GM06990 (cell line): ENCODE data around the gene COLEC12.

Source experiments
- DNase-seq: peaks from one replicate; pipeline ENCODE4 v3.0.0-alpha.2; 2011; ENCODE audit not compliant: insufficient read length; ENCODE audit errors: extremely low read depth
- H3K27me3 ChIP-seq: replicated peaks from 2 replicates; pipeline ENCODE4 v1.6.0; 2011; ENCODE audit warnings: low read length; ENCODE audit not compliant: control insufficient read depth, insufficient read depth
- H3K36me3 ChIP-seq: 2 replicates; pipeline ENCODE4 v1.5.1; 2011; ENCODE audit warnings: low read length; ENCODE audit not compliant: control insufficient read depth, insufficient read depth
- H3K4me3 ChIP-seq: replicated peaks from 2 replicates; pipeline ENCODE4 v1.5.1; 2011; ENCODE audit warnings: low read depth, mild to moderate bottlenecking, control low read depth, low read length
- TF ChIP-seq, protein P1 (sequence below): IDR thresholded peaks from 2 replicates; pipeline ENCODE4 v1.5.1; 2011; ENCODE audit warnings: low read length, control low read depth, mild to moderate bottlenecking, inconsistent platforms; ENCODE audit not compliant: insufficient read depth, poor library complexity, severe bottlenecking

The COLEC12 gene

DNA sequence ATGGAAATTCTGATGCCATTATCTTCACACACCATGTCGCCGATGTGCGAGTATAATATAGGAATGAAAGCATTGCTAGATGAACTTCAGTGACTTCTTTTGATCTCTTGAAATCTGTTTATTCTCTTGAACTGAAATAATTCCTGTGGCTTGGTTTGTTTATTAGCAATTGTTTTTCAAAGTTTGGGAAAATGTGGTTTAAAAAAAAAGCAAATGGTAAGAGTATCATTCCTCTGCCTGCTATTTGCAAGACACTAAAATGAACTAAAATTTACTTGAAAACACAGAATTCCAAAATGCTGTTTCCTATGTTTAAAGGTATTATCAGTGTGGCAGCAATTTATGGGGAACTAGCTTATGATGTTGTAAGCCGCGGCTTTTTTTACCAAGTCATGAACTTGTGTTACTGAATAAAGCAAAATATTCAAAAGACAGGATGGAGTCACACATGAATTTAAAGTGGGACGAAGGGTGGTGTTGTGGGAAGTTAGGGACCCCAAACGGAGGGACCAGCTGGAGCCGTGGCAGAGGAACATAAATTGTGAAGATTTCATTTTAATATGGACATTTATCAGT, 96.4 kb downstream of the COLEC12 start:
- Histone ChIP-seq H3K36me3 (no peaks in the 10 kb centered on the region), H3K27me3 (no peaks in the 10 kb centered on the region), H3K4me3 (no peak overlapping the region)
- TF ChIP-seq, protein P1, sequence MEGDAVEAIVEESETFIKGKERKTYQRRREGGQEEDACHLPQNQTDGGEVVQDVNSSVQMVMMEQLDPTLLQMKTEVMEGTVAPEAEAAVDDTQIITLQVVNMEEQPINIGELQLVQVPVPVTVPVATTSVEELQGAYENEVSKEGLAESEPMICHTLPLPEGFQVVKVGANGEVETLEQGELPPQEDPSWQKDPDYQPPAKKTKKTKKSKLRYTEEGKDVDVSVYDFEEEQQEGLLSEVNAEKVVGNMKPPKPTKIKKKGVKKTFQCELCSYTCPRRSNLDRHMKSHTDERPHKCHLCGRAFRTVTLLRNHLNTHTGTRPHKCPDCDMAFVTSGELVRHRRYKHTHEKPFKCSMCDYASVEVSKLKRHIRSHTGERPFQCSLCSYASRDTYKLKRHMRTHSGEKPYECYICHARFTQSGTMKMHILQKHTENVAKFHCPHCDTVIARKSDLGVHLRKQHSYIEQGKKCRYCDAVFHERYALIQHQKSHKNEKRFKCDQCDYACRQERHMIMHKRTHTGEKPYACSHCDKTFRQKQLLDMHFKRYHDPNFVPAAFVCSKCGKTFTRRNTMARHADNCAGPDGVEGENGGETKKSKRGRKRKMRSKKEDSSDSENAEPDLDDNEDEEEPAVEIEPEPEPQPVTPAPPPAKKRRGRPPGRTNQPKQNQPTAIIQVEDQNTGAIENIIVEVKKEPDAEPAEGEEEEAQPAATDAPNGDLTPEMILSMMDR = no peak
- no peak for DNase-seq

DNA sequence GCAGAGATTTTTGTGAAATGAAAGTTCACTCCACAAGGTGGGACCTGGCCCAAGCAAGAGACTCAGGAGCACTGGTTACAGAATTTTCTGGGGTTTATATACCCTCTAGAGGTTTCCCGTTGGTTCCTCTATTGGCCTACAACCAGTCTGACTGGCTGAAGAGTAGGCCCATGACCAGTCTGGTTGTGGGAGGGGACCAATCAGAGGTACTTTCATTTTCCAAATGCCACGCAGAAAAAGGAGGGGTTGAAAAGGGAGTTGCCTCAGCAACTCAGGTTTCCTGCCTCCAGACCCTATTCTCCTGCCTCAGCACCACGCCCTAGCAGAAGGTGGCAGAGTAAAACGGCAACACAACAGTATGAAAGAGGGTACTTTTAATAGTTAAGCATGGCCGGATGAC, 98.4 kb downstream of the COLEC12 start:
- DNase-seq = no peak
- no peaks in the 10 kb centered on the region for H3K36me3 ChIP-seq
- TF ChIP-seq, protein P1 = no peak

DNA sequence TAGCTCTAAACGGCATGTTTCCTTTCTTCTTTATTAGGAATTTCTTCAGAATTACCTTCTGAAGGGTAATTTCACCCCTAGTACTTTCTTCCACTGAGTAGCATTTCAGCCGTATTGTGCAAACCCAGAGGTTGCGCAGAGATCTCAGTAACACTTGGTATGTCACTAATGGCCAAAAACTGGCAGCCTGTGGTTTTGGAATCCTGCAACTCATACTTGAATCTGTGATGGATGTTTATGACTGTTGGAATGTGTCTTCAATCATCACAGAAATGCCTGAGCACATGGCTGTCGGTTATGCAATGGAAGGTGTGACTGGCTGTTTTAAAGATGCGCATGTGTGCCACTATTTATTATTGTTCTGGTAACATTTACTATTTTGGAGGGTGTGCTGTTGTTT, 100.0 kb downstream of the COLEC12 start:
- H3K27me3 ChIP-seq = no peaks in the 10 kb centered on the region
- no peaks in the 10 kb centered on the region for H3K36me3 ChIP-seq
- H3K4me3 ChIP-seq = no peak overlapping the region
- DNase-seq = no peak
- TF ChIP-seq, protein P1 = no peak

More for the DNA sequence above, 98.4 kb downstream of the COLEC12 start:
- Histone ChIP-seq H3K27me3 (no peaks in the 10 kb centered on the region), H3K4me3 (no peak overlapping the region)

DNA sequence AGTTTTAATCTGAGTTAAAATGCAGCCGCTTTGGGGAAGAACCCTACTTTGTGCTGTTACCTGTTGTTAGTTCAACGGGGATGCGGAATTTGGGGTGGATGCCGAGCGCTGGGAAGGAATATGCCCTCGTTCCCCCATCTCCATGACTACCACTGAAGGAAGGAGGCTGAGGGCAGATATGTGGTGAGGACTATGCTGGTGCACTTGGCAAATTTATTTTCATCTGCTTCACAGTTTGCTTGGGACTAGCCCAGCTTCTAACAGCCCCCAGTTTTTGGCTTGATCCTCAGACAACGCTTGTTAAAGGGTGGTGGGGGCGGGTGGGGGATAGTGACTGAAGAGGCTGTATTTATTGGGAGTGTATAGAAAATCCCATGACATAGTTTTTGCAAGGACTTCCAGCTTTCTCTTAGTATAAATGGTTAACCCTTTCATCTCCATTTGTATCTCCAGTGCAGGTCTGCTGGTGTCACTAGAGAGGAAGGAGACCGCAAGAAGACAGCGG, 100.8 kb downstream of the COLEC12 start:
- no peaks in the 10 kb centered on the region for H3K27me3 ChIP-seq
- TF ChIP-seq, protein P1 = no peak
- no peak overlapping the region for H3K4me3 ChIP-seq
- DNase-seq = no peak
- no peaks in the 10 kb centered on the region for H3K36me3 ChIP-seq

DNA sequence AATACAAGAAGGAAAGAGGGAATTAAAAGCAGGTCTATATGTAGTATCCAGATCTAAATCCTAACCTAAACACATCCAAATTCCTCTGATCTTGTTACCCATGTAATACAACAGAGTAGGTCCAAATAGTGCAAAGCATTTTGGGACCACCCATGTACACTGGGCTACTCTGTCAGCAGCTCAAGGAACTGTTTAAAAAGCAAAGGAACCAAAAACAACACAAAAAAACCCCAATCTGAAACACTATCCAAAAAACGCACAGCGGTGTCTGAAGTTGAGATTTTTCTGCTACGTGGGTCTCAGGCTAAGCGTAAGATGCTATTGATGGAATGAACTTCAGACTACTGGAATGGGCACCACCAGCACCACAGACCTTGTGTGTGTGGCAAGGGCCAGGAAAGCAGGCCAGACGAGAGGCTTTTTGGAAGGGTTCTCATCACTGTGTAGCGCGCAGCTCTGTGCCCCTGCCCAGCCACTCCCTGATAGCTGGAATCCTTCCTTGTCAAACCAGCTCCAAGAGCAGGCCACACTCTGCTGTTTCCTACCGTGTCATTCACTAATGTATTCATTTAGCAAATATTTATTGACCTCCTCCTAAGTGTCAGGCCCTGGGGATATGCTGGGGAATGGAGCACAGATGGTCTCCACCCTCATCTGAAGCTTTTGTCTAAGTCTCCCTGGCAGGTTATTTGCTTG, 101.4 kb downstream of the COLEC12 start:
- H3K36me3 ChIP-seq = no peaks in the 10 kb centered on the region
- no peaks in the 10 kb centered on the region for H3K27me3 ChIP-seq
- TF ChIP-seq, protein P1 = no peak
- no peak overlapping the region for H3K4me3 ChIP-seq
- DNase-seq = no peak
